Stimulated activated CD8-positive, alpha-beta memory T cell treated with anti-CD3 and anti-CD28 coated beads, Interleukin-4, amount 100 ng/mL, for 48 hours (primary cell): ENCODE measurements around the gene FRMD5.
A peak's percentile ranks its signal among the peaks of the same experiment; 100 is the strongest.

Experiments used
- DNase-seq: peaks from one replicate; pipeline ENCODE4 v3.0.0-alpha.2; 2020

Gene FRMD5

DNA sequence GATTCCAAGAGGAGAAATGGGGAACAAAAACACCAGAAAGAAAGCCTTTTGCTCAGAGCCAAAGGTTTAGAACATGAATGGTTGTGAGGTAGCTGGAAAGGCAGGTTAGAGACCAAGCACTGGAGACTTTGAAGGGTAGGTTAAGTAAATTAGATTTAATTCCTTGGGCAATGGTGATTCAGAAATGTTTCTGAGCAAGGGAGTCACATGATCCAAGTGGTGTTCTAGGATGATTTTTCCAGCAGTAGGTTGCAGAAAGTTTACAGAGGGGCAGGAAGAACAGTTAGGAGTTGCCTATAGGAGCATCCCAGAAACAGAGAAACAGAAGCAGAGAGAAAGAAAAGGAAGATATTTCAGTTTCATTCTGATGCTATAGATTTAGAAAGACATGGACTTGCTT lies 228.4 kb downstream of the FRMD5 start:
- no peak for DNase-seq

DNA sequence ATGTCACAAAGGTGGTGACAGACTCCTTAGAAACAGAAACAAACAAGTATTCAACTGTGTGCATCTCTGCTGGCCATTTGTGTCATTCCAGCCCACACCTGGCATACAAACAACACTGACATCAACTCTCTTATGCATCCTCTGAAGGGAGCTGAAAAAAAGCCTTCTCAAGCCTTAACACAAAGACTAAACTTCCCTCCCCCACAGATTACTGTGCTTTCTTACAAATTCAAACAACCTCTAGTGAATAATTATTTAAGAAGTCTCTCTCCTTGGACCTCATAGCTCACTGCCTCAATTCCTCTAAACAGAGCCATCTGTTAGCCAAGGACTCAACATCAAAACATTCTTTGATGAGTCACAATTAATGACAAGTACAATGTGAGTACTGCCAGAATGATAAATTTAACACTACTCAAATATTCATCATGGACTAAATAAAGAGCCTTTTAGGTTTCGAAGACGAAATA lies 236.2 kb downstream of the FRMD5 start:
- DNase-seq, result no peak

GRCh38 chr15:43957724-43958123 lies 237.3 kb downstream of the FRMD5 start:
- DNase-seq, result no peak

- DNase-seq, result no peak
Observed at GRCh38 chr15:43955140-43955539, 239.9 kb downstream of the FRMD5 start.

GRCh38 chr15:43954181-43954621 lies 240.9 kb downstream of the FRMD5 start:
- peak; percentile 27 for DNase-seq

DNA sequence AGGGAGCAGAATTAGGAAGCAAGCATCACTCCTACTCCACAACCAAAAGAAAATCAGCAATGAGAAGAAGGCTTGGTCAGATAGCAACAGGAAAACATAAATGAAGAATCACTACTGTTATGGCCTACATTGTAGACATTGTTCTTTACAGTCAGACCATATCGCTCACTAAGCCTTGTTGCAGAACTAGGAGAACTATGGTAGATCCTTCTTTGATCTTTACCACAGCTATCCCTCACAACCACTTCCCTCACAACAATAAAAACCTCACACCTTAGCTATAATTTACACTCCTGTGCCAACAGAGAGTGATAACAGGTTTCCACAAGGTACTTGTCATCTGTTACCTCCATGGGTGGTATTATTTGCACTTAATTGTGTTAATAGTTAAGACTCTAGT lies 241.7 kb downstream of the FRMD5 start:
- DNase-seq, result no peak

- no peak for DNase-seq
Observed at GRCh38 chr15:43950531-43950930, 244.5 kb downstream of the FRMD5 start.

- DNase-seq, result no peak
Observed at GRCh38 chr15:43948691-43949325, 246.3 kb downstream of the FRMD5 start.

GRCh38 chr15:43943511-43943910 lies 251.6 kb downstream of the FRMD5 start:
- DNase-seq, result no peak

- DNase-seq, result no peak
Observed at GRCh38 chr15:43942194-43942593, 252.9 kb downstream of the FRMD5 start.

- DNase-seq, result no peak
Observed at GRCh38 chr15:43941555-43941954, 253.5 kb downstream of the FRMD5 start.

DNA sequence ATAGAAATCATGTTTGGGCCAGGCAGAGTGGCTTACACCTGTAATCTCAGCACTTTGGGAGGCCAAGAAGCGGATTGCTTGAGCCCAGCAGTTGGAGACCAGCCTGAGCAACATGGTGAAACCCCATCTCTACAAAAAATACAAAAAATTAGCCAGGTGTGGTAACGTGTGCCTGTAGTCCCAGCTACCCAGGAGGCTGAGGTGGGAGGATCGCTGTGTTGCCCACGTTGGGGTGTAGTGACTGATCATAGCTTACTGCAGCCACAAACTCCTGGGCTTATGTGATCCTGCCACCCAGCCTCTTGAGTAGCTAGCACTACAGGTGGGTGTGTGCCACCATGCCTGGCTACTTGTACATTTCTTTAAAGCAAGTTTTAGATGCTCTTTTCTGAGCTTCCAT lies 254.0 kb downstream of the FRMD5 start:
- no peak for DNase-seq

GRCh38 chr15:43939070-43939469 lies 256.0 kb downstream of the FRMD5 start:
- no peak for DNase-seq

GRCh38 chr15:43934480-43934879 lies 260.6 kb downstream of the FRMD5 start:
- DNase-seq, result no peak

DNA sequence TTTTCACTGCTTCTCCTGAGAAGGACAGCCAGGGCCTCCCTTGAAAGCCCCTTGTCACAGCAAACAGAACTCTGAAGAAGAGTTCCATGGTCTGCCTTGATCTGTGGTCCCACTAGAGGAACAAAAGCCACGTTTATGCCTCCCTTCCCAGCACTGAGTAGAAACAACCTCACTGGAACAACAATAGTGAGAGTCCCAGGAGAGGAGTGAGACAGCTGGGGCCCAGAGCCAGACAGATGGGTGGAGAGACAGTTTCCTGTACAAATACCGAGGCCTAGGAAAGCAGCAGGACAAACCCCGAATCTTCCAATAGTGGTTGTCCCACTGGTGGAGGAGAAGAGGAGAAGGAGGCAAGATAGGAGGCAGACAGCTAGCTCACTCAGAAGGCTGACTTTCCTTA lies 262.2 kb downstream of the FRMD5 start:
- DNase-seq, result no peak

DNA sequence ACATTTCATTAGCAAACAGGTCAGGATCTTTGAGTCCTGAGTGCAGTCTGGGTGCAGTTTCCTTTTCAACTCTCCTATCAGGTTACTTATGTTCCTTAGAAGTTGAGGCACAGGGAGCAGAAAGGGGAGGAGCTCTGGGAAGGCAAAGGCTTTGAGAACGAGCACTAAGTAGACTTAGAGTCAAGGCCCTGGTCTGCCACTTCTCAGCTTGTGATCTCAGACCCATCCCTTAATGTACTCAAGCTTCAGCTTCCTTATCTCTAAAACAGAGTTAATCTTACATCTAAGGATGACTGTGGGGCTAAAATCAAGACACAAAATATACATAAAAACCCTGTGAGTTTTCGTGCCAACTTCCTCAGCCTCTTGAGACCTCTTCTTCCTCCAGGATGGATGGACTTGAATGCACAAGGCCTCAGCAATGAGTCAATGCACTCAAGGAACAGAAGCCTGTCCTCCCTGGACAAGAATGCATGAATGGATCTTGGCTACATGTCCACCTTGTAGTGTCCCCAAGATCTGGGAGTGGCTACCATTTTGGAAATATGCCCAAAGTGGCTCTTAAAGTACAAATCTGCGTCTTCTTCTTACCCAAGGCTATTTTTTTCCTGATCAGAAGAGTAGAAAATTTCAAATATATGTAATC lies 263.2 kb downstream of the FRMD5 start:
- no peak for DNase-seq

DNA sequence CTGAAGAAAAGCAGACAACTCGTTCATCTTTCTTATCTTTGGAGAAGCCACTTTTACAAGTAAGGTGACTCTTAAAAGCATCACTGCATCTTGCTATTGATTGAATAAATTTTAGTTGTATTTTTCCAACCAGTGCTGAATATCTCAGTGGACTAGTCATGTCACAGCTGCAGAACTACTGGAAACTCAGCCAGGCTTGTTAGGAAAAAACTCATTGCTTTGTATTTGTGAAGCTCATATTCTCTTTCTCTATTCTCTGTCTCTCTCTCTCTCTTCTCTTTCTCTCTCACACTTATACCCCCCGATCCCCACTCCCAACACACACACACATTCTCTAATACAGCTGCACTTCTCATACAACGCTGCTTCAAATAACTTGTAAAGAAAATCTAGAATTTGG lies 264.0 kb downstream of the FRMD5 start:
- no peak for DNase-seq

DNA sequence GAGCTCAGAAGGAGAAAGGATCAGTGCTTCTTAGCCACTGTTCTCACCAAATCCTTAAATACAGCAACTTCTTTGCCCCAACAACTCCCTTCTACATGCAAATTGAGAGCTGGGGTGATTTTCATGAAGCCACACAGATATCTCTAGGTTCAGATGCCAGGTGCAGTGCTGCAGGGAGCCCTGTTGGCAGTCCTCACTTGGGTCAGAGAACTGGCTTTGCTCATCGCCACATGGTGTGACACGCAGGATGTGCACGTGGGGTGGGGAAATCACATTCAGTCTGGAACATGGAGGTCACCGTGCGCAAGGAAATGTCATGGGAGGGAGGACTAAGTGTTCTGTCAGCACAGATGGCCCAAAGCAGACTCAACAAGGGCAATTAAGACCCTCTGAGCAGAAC lies 264.5 kb downstream of the FRMD5 start:
- no peak for DNase-seq

- no peak for DNase-seq
Observed at GRCh38 chr15:43930079-43930478, 265.0 kb downstream of the FRMD5 start.

GRCh38 chr15:43928152-43928551 lies 266.9 kb downstream of the FRMD5 start:
- no peak for DNase-seq

GRCh38 chr15:43927203-43927602 lies 267.9 kb downstream of the FRMD5 start:
- no peak for DNase-seq

GRCh38 chr15:43923553-43923952 lies 271.5 kb downstream of the FRMD5 start:
- no peak for DNase-seq

- DNase-seq, result no peak
Observed at GRCh38 chr15:43922021-43922420, 273.1 kb downstream of the FRMD5 start.

DNA sequence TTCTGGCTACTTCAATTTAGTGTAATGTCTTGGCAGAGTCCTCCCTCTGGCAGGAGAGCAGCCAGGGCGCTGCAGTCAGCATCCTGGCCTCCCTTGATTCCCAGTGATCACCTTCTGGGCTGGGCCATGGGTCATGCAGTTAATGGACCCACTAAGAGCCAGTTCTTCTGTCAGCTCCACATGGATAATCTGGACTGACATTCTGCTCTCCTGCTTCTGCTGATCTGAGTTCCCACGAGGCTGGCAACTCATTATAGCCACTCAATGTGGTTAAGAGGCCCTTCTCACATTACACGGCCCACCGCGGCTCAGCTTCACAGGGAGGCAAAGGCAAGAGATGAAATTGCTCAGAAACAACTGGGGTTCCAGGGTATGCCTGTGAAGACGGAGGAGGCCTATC lies 274.3 kb downstream of the FRMD5 start:
- DNase-seq, result no peak

GRCh38 chr15:43920254-43920600 lies 274.8 kb downstream of the FRMD5 start:
- DNase-seq, result no peak
